ENCODE measurements around the gene BTBD2. TPM values are rescaled to one million over a fixed set of nuclear protein-coding genes. Genes with fewer than 3 reads are reported as not detected.
A peak's percentile ranks its signal among the peaks of the same experiment; 100 is the strongest.

BTBD2 gene
- total and polyA plus RNA-seq, 2 of the 13 experiments (the other 11 are each of a cell fraction or from before 2014, with no cell fraction given): 28.1 to 45.3 TPM

- TF ChIP-seq ZNF570 (CRISPR knock-in tag; IDR thresholded peaks at IDR 0.05; ENCODE audit: borderline replicate concordance) (no peak), ZSCAN22 (CRISPR knock-in tag; IDR thresholded peaks at IDR 0.05) (no peak), ZMAT3 (CRISPR knock-in tag; conservative IDR thresholded peaks at IDR 0.05) (no peak), RORA (CRISPR knock-in tag; IDR thresholded peaks at IDR 0.05) (no peak), ZNF501 (CRISPR knock-in tag; IDR thresholded peaks at IDR 0.05) (no peak), MEIS1 (CRISPR knock-in tag; IDR thresholded peaks at IDR 0.05; ENCODE audit: borderline replicate concordance) (no peak), PCBP1 (IDR thresholded peaks at IDR 0.05; ENCODE audit: borderline replicate concordance, low read depth, low read length) (peak; percentile 99), ZNF883 (CRISPR knock-in tag; IDR thresholded peaks at IDR 0.05; ENCODE audit: not compliant biosample characterization) (no peak)
- TF ChIP-seq, protein P1, sequence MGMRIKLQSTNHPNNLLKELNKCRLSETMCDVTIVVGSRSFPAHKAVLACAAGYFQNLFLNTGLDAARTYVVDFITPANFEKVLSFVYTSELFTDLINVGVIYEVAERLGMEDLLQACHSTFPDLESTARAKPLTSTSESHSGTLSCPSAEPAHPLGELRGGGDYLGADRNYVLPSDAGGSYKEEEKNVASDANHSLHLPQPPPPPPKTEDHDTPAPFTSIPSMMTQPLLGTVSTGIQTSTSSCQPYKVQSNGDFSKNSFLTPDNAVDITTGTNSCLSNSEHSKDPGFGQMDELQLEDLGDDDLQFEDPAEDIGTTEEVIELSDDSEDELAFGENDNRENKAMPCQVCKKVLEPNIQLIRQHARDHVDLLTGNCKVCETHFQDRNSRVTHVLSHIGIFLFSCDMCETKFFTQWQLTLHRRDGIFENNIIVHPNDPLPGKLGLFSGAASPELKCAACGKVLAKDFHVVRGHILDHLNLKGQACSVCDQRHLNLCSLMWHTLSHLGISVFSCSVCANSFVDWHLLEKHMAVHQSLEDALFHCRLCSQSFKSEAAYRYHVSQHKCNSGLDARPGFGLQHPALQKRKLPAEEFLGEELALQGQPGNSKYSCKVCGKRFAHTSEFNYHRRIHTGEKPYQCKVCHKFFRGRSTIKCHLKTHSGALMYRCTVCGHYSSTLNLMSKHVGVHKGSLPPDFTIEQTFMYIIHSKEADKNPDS (CRISPR knock-in tag; IDR thresholded peaks at IDR 0.05): no peak
- TF ChIP-seq, protein P2, sequence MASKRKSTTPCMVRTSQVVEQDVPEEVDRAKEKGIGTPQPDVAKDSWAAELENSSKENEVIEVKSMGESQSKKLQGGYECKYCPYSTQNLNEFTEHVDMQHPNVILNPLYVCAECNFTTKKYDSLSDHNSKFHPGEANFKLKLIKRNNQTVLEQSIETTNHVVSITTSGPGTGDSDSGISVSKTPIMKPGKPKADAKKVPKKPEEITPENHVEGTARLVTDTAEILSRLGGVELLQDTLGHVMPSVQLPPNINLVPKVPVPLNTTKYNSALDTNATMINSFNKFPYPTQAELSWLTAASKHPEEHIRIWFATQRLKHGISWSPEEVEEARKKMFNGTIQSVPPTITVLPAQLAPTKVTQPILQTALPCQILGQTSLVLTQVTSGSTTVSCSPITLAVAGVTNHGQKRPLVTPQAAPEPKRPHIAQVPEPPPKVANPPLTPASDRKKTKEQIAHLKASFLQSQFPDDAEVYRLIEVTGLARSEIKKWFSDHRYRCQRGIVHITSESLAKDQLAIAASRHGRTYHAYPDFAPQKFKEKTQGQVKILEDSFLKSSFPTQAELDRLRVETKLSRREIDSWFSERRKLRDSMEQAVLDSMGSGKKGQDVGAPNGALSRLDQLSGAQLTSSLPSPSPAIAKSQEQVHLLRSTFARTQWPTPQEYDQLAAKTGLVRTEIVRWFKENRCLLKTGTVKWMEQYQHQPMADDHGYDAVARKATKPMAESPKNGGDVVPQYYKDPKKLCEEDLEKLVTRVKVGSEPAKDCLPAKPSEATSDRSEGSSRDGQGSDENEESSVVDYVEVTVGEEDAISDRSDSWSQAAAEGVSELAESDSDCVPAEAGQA (IDR thresholded peaks at IDR 0.05; ENCODE audit: low read depth): no peak
- TF ChIP-seq, protein P2 (CRISPR knock-in tag; IDR thresholded peaks at IDR 0.05; ENCODE audit: borderline replicate concordance): no peak
- TF ChIP-seq, protein P3, sequence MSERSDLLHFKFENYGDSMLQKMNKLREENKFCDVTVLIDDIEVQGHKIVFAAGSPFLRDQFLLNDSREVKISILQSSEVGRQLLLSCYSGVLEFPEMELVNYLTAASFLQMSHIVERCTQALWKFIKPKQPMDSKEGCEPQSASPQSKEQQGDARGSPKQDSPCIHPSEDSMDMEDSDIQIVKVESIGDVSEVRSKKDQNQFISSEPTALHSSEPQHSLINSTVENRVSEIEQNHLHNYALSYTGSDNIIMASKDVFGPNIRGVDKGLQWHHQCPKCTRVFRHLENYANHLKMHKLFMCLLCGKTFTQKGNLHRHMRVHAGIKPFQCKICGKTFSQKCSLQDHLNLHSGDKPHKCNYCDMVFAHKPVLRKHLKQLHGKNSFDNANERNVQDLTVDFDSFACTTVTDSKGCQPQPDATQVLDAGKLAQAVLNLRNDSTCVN (CRISPR knock-in tag; IDR thresholded peaks at IDR 0.05; ENCODE audit: borderline replicate concordance): 0 out of 2 replicates have a peak, but pooled peaks have one; percentile 17
- TF ChIP-seq, protein P4, sequence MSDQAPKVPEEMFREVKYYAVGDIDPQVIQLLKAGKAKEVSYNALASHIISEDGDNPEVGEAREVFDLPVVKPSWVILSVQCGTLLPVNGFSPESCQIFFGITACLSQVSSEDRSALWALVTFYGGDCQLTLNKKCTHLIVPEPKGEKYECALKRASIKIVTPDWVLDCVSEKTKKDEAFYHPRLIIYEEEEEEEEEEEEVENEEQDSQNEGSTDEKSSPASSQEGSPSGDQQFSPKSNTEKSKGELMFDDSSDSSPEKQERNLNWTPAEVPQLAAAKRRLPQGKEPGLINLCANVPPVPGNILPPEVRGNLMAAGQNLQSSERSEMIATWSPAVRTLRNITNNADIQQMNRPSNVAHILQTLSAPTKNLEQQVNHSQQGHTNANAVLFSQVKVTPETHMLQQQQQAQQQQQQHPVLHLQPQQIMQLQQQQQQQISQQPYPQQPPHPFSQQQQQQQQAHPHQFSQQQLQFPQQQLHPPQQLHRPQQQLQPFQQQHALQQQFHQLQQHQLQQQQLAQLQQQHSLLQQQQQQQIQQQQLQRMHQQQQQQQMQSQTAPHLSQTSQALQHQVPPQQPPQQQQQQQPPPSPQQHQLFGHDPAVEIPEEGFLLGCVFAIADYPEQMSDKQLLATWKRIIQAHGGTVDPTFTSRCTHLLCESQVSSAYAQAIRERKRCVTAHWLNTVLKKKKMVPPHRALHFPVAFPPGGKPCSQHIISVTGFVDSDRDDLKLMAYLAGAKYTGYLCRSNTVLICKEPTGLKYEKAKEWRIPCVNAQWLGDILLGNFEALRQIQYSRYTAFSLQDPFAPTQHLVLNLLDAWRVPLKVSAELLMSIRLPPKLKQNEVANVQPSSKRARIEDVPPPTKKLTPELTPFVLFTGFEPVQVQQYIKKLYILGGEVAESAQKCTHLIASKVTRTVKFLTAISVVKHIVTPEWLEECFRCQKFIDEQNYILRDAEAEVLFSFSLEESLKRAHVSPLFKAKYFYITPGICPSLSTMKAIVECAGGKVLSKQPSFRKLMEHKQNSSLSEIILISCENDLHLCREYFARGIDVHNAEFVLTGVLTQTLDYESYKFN (CRISPR knock-in tag; conservative IDR thresholded peaks at IDR 0.05): 0 out of 2 replicates have a peak, but pooled peaks have one; percentile 16
- TF ChIP-seq, protein P5, sequence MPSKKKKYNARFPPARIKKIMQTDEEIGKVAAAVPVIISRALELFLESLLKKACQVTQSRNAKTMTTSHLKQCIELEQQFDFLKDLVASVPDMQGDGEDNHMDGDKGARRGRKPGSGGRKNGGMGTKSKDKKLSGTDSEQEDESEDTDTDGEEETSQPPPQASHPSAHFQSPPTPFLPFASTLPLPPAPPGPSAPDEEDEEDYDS (CRISPR knock-in tag; IDR thresholded peaks at IDR 0.05): 0 out of 2 replicates have a peak, but pooled peaks have one; percentile 26
Measured at GRCh38 chr19:2055931-2056836, 40.7 kb upstream of the BTBD2 start (continued).

All from HepG2 (cell line).